HCT116 (cell line): ENCODE data around the gene MRTFB. TPM values are rescaled to one million over a fixed set of nuclear protein-coding genes. Genes with fewer than 3 reads are reported as not detected.
A peak's percentile ranks its signal among the peaks of the same experiment; 100 is the strongest.

Experiments
- ATAC-seq: fragments of 200-7000 bp; cut with Tn5 transposase; 2 replicates; pipeline ENCODE4 v1.9.1; 2020; ENCODE audit warnings: mild to moderate bottlenecking, moderate library complexity
- BruUV-seq: library from RNA; stranded (reverse); fragments of 400-500 nt; replicated peaks from 2 replicates; lab custom pipeline; 2021; lab: Mats Ljungman, UMichigan
- CTCF ChIA-PET: fragments of 300-600 bp; sonication (Branson Sonifier 250); formaldehyde crosslinking; loops from one replicate; lab custom pipeline; 2021; ENCODE audit warnings: antibody characterized with exemption; lab: Charles Lee
- POLR2A ChIA-PET: fragments of 300-600, 350-600 bp; sonication (Branson Sonifier 250); formaldehyde crosslinking; loops from one replicate; lab custom pipeline; 2021; ENCODE audit warnings: antibody characterized with exemption; lab: Charles Lee
- RAD21 ChIA-PET, 2 experiments: fragments of 300-600 bp; sonication (Branson Sonifier 250); formaldehyde crosslinking; loops; one replicate each; lab custom pipeline; 2023; ENCODE audit warnings: low total read pairs in 2 of 2; ENCODE audit not compliant: uncharacterized antibody in 2 of 2, unreplicated experiment in 2 of 2, low non-redundant PET in 1 of 2; lab: Charles Lee
- DNase-seq: peaks from one replicate; pipeline ENCODE4 v3.0.0-alpha.2; 2010; ENCODE audit warnings: low read depth, low spot score
- H2AFZ ChIP-seq: fragments of 200-600 bp; shearing (Covaris generic), sonication (generic); 2 replicates; pipeline ENCODE4 v1.6.1; 2017; ENCODE audit warnings: low read depth, mixed run types, mixed read lengths, antibody characterized with exemption, low read length; ENCODE audit not compliant: poor library complexity, severe bottlenecking
- H3K27ac ChIP-seq: 2 replicates; pipeline ENCODE4 v1.5.1; 2012; ENCODE audit warnings: low read depth, low read length
- H3K27me3 ChIP-seq: fragments of 200-600 bp; sonication (generic); 2 replicates; pipeline ENCODE4 v1.6.1; 2016; ENCODE audit warnings: mixed run types, low read length, mixed read lengths; ENCODE audit not compliant: insufficient read depth
- H3K36me3 ChIP-seq, 2 experiments: fragments of 200-500 bp in 1 of 2; fragments of 200-600 bp in 1 of 2; sonication (Bioruptor generic) in 1 of 2; sonication (generic) in 1 of 2; 2 replicates each; pipeline versions ENCODE4 v1.5.1 to v1.6.1; 2014 to 2016; ENCODE audit warnings: low read length in 2 of 2, inconsistent platforms in 1 of 2, mixed read lengths in 1 of 2, mixed run types in 1 of 2; ENCODE audit not compliant: insufficient read depth in 2 of 2, control insufficient read depth in 1 of 2
- H3K4me1 ChIP-seq, 2 experiments: fragments of 200-600 bp in 1 of 2; sonication (generic) in 1 of 2; 2 replicates each; pipeline versions ENCODE4 v1.5.1 to v1.6.1; 2012 to 2017; ENCODE audit warnings: low read length in 2 of 2, inconsistent platforms in 1 of 2, mild to moderate bottlenecking in 1 of 2, mixed read lengths in 1 of 2, mixed run types in 1 of 2, moderate library complexity in 1 of 2; ENCODE audit not compliant: insufficient read depth in 2 of 2, control insufficient read depth in 1 of 2
- H3K4me2 ChIP-seq: fragments of 200-600 bp; sonication (generic); 2 replicates; pipeline ENCODE4 v1.6.1; 2017; ENCODE audit warnings: mixed run types, low read length, mixed read lengths
- H3K4me3 ChIP-seq, 2 experiments: fragments of 200-600 bp in 1 of 2; sonication (generic) in 1 of 2; replicated peaks in 1 of 2; 2 replicates each; pipeline ENCODE4 v1.5.1; 2011 to 2016; ENCODE audit warnings: low read length in 2 of 2, control low read depth in 1 of 2, low read depth in 1 of 2, mild to moderate bottlenecking in 1 of 2, mixed read lengths in 1 of 2, mixed run types in 1 of 2
- H3K79me2 ChIP-seq: fragments of 200-600 bp; sonication (generic); 2 replicates; pipeline ENCODE4 v1.6.1; 2017; ENCODE audit warnings: mild to moderate bottlenecking, mixed run types, low read length, moderate library complexity, mixed read lengths; ENCODE audit not compliant: insufficient read depth
- H3K9ac ChIP-seq: fragments of 200-600 bp; sonication (generic); 2 replicates; pipeline ENCODE4 v1.6.1; 2016; ENCODE audit warnings: low read length, mixed read lengths
- H3K9me2 ChIP-seq: fragments of 200-600 bp; sonication (generic), shearing (Covaris generic); 2 replicates; pipeline ENCODE4 v1.6.1; 2017; ENCODE audit warnings: mixed run types, mild to moderate bottlenecking, moderate library complexity; ENCODE audit not compliant: insufficient read depth
- H3K9me3 ChIP-seq, 2 experiments: fragments of 200-500 bp in 1 of 2; fragments of 200-600 bp in 1 of 2; sonication (Bioruptor generic) in 1 of 2; sonication (generic) in 1 of 2; 2 replicates each; pipeline ENCODE4 v1.6.1; 2014 to 2017; ENCODE audit warnings: low read length in 2 of 2, mixed read lengths in 2 of 2, inconsistent platforms in 1 of 2, low read depth in 1 of 2, mild to moderate bottlenecking in 1 of 2, mixed run types in 1 of 2, moderate library complexity in 1 of 2; ENCODE audit not compliant: control insufficient read depth in 1 of 2, insufficient read depth in 1 of 2
- H4K20me1 ChIP-seq: fragments of 200-600 bp; sonication (generic), shearing (Covaris generic); 2 replicates; pipeline ENCODE4 v1.6.1; 2017; ENCODE audit warnings: mixed run types, mild to moderate bottlenecking, moderate library complexity; ENCODE audit not compliant: insufficient read depth
- EZH2 ChIP-seq: fragments of 200-600 bp; sonication (generic); IDR thresholded peaks from 2 replicates; pipeline ENCODE4 v1.6.1; 2017; ENCODE audit warnings: antibody characterized with exemption, mixed run types
- POLR2A ChIP-seq: IDR thresholded peaks from 2 replicates; pipeline ENCODE4 v1.7.0; 2011; ENCODE audit warnings: borderline replicate concordance; ENCODE audit not compliant: insufficient read depth, insufficient read length; ENCODE audit errors: extremely low read depth
- RAD21 ChIP-seq: IDR thresholded peaks from 2 replicates; pipeline ENCODE4 v1.6.1; 2012; ENCODE audit warnings: low read depth, mild to moderate bottlenecking
- intact Hi-C: fragments of 100-400 bp; cut with micrococcal nuclease; formaldehyde crosslinking; loops from 2 replicates; pipeline ENCODE4 v1.10.0; 2022
- total RNA-seq: library from RNA; stranded (reverse); gene quantifications from one replicate; pipeline ENCODE4 v1.2.1, GENCODE V29; 2021; ENCODE audit not compliant: unreplicated experiment

MRTFB gene
- total RNA-seq, 1 experiment from 2014 or later = 39.0 TPM

DNA sequence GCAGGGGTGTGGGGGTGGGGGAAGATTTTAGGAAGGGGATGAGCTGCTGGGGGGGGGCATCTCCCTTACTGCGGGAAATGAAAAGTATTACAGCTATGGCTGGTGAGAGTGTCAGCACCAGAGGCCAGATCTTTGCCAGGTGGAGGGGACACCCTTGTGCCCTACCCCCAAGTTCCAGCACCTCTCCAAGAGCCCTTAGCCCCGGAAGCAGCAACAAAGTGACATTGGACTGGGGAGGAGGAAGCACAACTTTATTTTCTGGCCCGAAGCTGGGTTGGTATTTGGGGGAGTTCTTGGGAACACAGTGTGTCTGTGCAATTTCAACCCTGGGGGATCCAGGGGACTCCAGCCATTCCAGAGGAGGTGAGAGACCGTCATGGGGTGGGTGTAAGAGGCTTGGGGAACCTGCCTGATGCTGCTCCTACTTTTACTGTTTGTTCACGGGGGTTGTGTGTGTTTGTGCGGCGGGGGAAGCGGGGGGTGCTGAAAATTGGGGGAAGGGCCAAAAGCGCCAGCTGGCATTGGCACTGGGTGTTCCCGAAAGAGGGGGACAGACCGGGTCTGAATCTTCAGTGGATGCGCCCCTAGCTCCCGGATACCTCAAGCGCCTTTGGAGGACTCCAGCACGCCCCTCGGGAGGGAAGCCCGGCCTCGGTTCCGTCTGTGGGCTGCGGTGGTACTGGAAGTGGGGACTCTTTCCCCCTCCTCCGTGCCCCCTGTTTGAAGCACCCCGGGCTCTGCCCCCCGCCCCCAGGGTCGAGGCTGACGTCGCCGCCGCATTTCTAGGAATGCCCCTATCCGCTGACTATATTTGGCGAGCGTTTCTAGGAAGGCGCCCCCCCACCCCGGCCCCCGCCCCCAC, 230.3 kb downstream of the MRTFB start:
- no TSS peak for BruUV-seq
- RAD21 ChIA-PET = interaction anchor here in 1 of 2 experiments (0.6 kb wide), 1 partner anchor 360 kb away, joined by 3 read pairs; no protein-coding TSS in a partner anchor
- intact Hi-C loops = loop anchor here (1.0 to 5.0 kb wide), 4 partner anchors 96 to 331 kb away; partner anchors contain the start of genes BFAR and PARN
- Histone ChIP-seq H3K4me3 (peak overlapping the region; percentile 55 to 57), H3K9me3 (no peaks in the 10 kb centered on the region), H3K27me3 (no peaks in the 10 kb centered on the region)
- no peak for TF ChIP-seq EZH2
- peak; percentile 7 for TF ChIP-seq POLR2A
- TF ChIP-seq, all 23 proteins: peak for 1
- DNase-seq (no peak), ATAC-seq (peak; percentile 55)
- Histone ChIP-seq H3K27ac (peak overlapping the region; percentile 52), H4K20me1 (no peaks in the 10 kb centered on the region), H3K79me2 (peaks cover 42% of the 10 kb centered on the region), H3K4me1 (peaks cover 16 to 43% of the 10 kb centered on the region in 2 experiments), H3K36me3 (no peaks in the 10 kb centered on the region), H2AFZ (no peak overlapping the region), H3K9ac (peak overlapping the region; percentile 57), H3K4me2 (peak overlapping the region; percentile 97), H3K9me2 (no peaks in the 10 kb centered on the region)
- ChIA-PET POLR2A (interaction anchor here (0.8 kb wide), 1 partner anchor 382 kb away, joined by 3 read pairs; no protein-coding TSS in a partner anchor), CTCF (interaction anchor here (0.6 to 1.2 kb wide), 5 partner anchors 10 to 381 kb away, joined by 3 to 4 read pairs (median 3); partner anchors contain the start of gene ERCC4)

DNA sequence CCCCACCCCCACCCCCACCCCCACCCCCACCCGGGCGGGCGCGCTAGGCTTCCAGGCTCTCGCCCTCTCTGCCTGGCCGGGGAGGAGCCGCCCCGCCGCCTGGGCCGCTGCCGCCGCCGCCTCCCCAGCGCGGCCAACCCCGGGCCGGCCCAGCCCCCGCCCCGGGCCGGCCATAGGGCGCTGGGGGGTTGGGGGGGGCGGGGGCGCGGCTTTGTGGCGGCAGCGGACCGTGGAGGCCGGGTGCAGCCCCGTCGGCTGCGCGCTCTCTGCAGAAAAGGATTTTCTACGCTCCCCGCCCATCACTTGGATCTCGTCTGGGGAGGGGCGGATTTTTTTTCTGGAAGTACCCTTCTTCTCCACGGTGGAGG, 230.9 kb downstream of the MRTFB start:
- ChIA-PET POLR2A (interaction anchor here (0.8 kb wide), 1 partner anchor 383 kb away, joined by 3 read pairs; no protein-coding TSS in a partner anchor), RAD21 (no interaction called here)
- peak; percentile 80 for ATAC-seq

More for the DNA sequence above, 230.9 kb downstream of the MRTFB start:
- Histone ChIP-seq H3K27ac (peak overlapping the region; percentile 80; the same call in 1 of the 2 replicates), H3K9ac (peak overlapping the region; percentile 92), H3K79me2 (peaks cover 48% of the 10 kb centered on the region), H2AFZ (no peak overlapping the region), H3K4me1 (peaks cover 22 to 49% of the 10 kb centered on the region in 2 experiments), H3K4me2 (peak overlapping the region; percentile 93), H3K36me3 (no peaks in the 10 kb centered on the region), H4K20me1 (no peaks in the 10 kb centered on the region), H3K9me3 (no peaks in the 10 kb centered on the region), H3K4me3 (peak overlapping the region; percentile 70 to 86), H3K9me2 (no peaks in the 10 kb centered on the region), H3K27me3 (no peaks in the 10 kb centered on the region)
- intact Hi-C loops = loop anchor here (5.0 kb wide), 2 partner anchors 95 to 330 kb away; partner anchors contain the start of genes BFAR and PARN
- no peak for DNase-seq
- CTCF ChIA-PET = interaction anchor here (1.1 to 1.2 kb wide), 2 partner anchors 73 to 226 kb away, joined by 3 to 4 read pairs; no protein-coding TSS in a partner anchor
- BruUV-seq = no TSS peak
- TF ChIP-seq RAD21 = no peak
